Esophagus muscularis mucosa (tissue), 4 donors: ENCODE measurements around the gene GALK2. TPM values are rescaled to one million over a fixed set of nuclear protein-coding genes. Genes with fewer than 3 reads are reported as not detected.

Experiments
- DNase-seq: peaks from one replicate; pipeline ENCODE4 v3.0.0-alpha.2; 2017; ENCODE audit errors: extremely low spot score
- H3K27ac ChIP-seq, 4 donors: fragments of 200-600 bp; sonication (generic); replicated peaks in 1 of 4; 1 replicate in 3 of 4; 2 replicates in 1 of 4; pipeline ENCODE4 v1.5.1; 2016 to 2019; ENCODE audit warnings: mild to moderate bottlenecking in 1 of 4
- H3K27me3 ChIP-seq, 4 donors: fragments of 200-600 bp; sonication (generic); one replicate each; pipeline versions ENCODE4 v1.5.1 to v1.6.0; 2016 to 2019
- H3K36me3 ChIP-seq, 4 donors: fragments of 200-600 bp; sonication (generic); one replicate each; pipeline ENCODE4 v1.5.1; 2016 to 2019
- H3K4me1 ChIP-seq, 4 donors: fragments of 200-600 bp; sonication (generic); one replicate each; pipeline ENCODE4 v1.5.1; 2016 to 2019
- H3K4me3 ChIP-seq, 4 donors: fragments of 200-600 bp; sonication (generic); 1 replicate in 2 of 4; 2 replicates in 2 of 4; pipeline ENCODE4 v1.5.1; 2016 to 2019; ENCODE audit warnings: mild to moderate bottlenecking in 4 of 4, moderate library complexity in 1 of 4
- H3K9me3 ChIP-seq, 4 donors: fragments of 200-600 bp; sonication (generic); 1 replicate in 3 of 4; 2 replicates in 1 of 4; pipeline ENCODE4 v1.5.1; 2016 to 2019
- CTCF ChIP-seq, 3 experiments: fragments of 200-600 bp in 2 of 3; fragments of 450-650 bp in 1 of 3; sonication (generic) in 2 of 3; IDR thresholded peaks; one replicate each; pipeline ENCODE4 v1.5.1; 2017 to 2019; ENCODE audit warnings: antibody characterized with exemption in 3 of 3, mild to moderate bottlenecking in 2 of 3, moderate library complexity in 1 of 3
- EP300 ChIP-seq: sonication (generic); formaldehyde crosslinking; IDR thresholded peaks from one replicate; pipeline ENCODE4 v1.6.1; 2017; ENCODE audit warnings: antibody characterized with exemption
- POLR2A ChIP-seq: fragments of 450-650 bp; IDR thresholded peaks from one replicate; pipeline ENCODE4 v1.6.1; 2017; ENCODE audit warnings: antibody characterized with exemption, moderate library complexity, mild to moderate bottlenecking, low read depth
- POLR2AphosphoS5 ChIP-seq, 2 donors: sonication (generic); formaldehyde crosslinking; IDR thresholded peaks; one replicate each; pipeline ENCODE4 v1.6.1; 2017; ENCODE audit warnings: antibody characterized with exemption in 2 of 2
- WGBS: methylation state at CpG from one replicate; pipeline ENCODE4 v1.1.5; 2018; 5-methylcytosine and 5-hydroxymethylcytosine counted together
- intact Hi-C: fragments of 100-400 bp; cut with DNase I; formaldehyde crosslinking; loops from one replicate; pipeline ENCODE4 v1.15.1; 2023
- total RNA-seq, 4 donors: library from RNA; depleted of rRNA; stranded (reverse); fragments of >200 nt; gene quantifications; one replicate each; pipeline versions ENCODE4 v1.1.0 to v1.2.1, GENCODE V29; 2016

The GALK2 gene
- total RNA-seq, 4 donors from 2014 or later, result 34.5 to 50.3 (median 41.5) TPM

DNA sequence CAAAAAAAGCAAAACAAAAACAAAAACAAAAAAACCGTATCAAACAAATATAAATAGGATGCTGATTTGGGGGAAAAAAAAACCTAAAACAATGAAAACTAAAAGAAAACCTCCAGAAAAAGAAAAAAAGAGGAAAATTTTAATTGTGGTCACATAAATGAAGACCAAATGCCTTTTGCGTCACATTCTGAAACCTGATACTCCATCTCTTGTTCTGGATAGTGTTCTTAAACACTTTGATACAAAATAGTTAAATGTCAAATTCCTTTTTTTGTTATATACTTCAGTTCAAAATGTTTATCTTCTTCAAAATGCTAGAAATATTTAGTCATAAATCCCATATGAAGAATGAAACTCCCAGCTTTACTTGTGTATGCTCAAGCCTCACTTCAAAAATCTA lies 45.7 kb upstream of the GALK2 start:
- WGBS, result 81% methylated on average over 2 of the region's 2 CpGs
- Histone ChIP-seq H3K27me3 (no peaks in the 10 kb centered on the region), H3K4me1 (no peaks in the 10 kb centered on the region), H3K4me3 (no peak overlapping the region), H3K27ac (no peak overlapping the region), H3K9me3 (no peaks in the 10 kb centered on the region), H3K36me3 (peaks cover 0 to 47% (median 21%) of the 10 kb centered on the region in 4 donors)
- intact Hi-C loops, result no loop called here
- no peak for DNase-seq
- TF ChIP-seq CTCF (IDR thresholded peaks at IDR 0.05), result no peak
- TF ChIP-seq POLR2A, result no peak

DNA sequence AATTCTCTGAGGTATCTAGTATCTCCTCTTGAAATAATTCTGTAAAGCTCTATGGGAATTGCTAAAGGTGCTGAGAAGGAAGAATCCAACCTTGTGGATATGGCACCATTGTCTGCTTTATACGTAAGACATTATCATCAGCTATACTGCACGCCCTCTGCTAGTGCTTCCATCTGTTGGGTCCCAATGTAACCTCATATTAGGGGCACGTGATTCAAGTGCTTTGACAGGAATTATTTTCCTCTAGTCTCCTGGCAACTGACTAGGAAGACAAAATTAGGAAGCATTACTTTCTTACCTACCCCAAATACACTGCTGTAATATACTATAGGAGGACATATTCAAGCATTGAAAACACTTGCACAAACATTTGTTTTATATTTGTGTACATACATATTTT lies 38.6 kb upstream of the GALK2 start:
- 77% methylated on average over 3 of the region's 3 CpGs for WGBS
- no peaks in the 10 kb centered on the region for H3K9me3 ChIP-seq
- H3K4me3 ChIP-seq, result no peak overlapping the region
- no peaks in the 10 kb centered on the region for H3K4me1 ChIP-seq
- no peak for DNase-seq
- intact Hi-C loops, result no loop called here
- H3K36me3 ChIP-seq, result peaks cover 10 to 98% (median 69%) of the 10 kb centered on the region in 4 donors
- no peaks in the 10 kb centered on the region for H3K27me3 ChIP-seq
- no peak overlapping the region for H3K27ac ChIP-seq
- TF ChIP-seq POLR2A, result no peak
- no peak for TF ChIP-seq CTCF (IDR thresholded peaks at IDR 0.05)
- TF ChIP-seq POLR2AphosphoS5 (IDR thresholded peaks at IDR 0.05), result no peak
- no peak for TF ChIP-seq EP300

DNA sequence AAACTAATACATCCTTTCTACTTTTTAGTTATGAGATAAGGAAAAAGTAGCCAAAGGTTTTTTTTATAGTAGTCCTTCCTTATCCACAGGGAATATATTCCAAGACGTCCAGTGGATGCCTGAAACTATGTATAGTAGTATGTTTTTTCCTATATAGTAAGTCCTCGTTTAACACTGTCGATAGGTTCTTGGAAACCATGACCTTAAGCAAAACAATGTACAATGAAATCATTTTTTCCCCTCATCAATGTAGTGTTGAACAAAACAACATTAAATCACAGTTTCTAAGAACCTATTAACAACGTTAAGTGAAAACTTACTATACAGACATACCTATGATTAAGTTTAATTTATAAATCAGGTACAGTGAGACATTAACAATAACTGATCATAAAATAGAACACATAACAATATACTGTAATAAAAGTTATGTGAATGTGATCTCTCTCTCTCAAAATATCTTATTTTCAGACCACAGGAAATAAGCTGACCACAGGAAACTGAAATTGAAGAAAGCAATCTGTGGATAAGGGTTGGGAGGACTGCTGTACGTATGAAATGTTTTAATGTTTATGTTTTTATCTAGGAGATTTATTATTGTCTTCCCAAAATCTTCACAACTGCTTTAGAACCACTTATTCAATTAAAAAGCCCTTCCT lies 35.2 kb upstream of the GALK2 start:
- H3K27ac ChIP-seq, result no peak overlapping the region
- peaks cover 20 to 96% (median 70%) of the 10 kb centered on the region in 4 donors for H3K36me3 ChIP-seq
- no peaks in the 10 kb centered on the region for H3K9me3 ChIP-seq
- H3K4me1 ChIP-seq, result no peaks in the 10 kb centered on the region
- no peaks in the 10 kb centered on the region for H3K27me3 ChIP-seq
- intact Hi-C loops, result no loop called here
- TF ChIP-seq POLR2A (no peak), EP300 (no peak), CTCF (IDR thresholded peaks at IDR 0.05) (no peak), POLR2AphosphoS5 (IDR thresholded peaks at IDR 0.05) (no peak)
- 66% methylated on average over 5 of the region's 5 CpGs for WGBS
- no peak for DNase-seq
- no peak overlapping the region for H3K4me3 ChIP-seq

GRCh38 chr15:49135342-49135857 lies 34.6 kb upstream of the GALK2 start:
- 56% methylated on average over 2 of the region's 2 CpGs for WGBS
- intact Hi-C loops, result no loop called here
- Histone ChIP-seq H3K4me3 (no peak overlapping the region), H3K4me1 (no peaks in the 10 kb centered on the region), H3K27me3 (no peaks in the 10 kb centered on the region), H3K9me3 (no peaks in the 10 kb centered on the region), H3K27ac (no peak overlapping the region), H3K36me3 (peaks cover 24 to 96% (median 71%) of the 10 kb centered on the region in 4 donors)
- DNase-seq, result no peak
- no peak for TF ChIP-seq EP300
- TF ChIP-seq POLR2AphosphoS5 (IDR thresholded peaks at IDR 0.05), result no peak
- TF ChIP-seq POLR2A, result no peak
- TF ChIP-seq CTCF (IDR thresholded peaks at IDR 0.05), result no peak

DNA sequence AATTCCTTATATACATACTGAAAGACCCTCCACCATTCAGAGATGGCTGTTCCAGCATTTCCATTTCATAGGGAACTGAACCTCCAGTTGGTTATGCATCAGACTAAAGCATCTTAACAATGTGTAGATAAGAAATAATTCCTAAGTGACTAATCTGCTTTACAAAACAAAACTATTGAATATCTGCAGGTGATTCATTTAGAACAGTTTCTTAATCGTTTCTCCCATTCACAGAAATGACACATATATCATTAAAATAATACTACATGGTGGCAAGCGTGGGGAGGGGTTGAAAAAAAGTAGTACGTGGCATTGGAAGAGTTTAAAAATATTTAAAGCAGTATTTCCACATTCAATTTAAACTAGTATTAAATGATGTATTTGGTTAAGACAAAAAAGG lies 34.1 kb upstream of the GALK2 start:
- Histone ChIP-seq H3K27ac (no peak overlapping the region), H3K9me3 (no peaks in the 10 kb centered on the region), H3K27me3 (no peaks in the 10 kb centered on the region), H3K36me3 (peaks cover 27 to 96% (median 73%) of the 10 kb centered on the region in 4 donors), H3K4me3 (no peak overlapping the region), H3K4me1 (no peaks in the 10 kb centered on the region)
- 87% methylated on average over 3 of the region's 3 CpGs for WGBS
- intact Hi-C loops, result no loop called here
- no peak for TF ChIP-seq EP300
- no peak for TF ChIP-seq POLR2A
- TF ChIP-seq POLR2AphosphoS5 (IDR thresholded peaks at IDR 0.05), result no peak
- TF ChIP-seq CTCF (IDR thresholded peaks at IDR 0.05), result no peak
- DNase-seq, result no peak
